Measurements from ENCODE around the gene TGFBR3.

Gene TGFBR3

GRCh38 chr1:91712393-91712792 is 173.6 kb downstream of the TGFBR3 start:
- H3K27me3 ChIP-seq (ENCODE audit: insufficient read depth, low read length, poor library complexity) = no peaks in the 10 kb centered on the region
- H3K9me3 ChIP-seq (ENCODE audit: insufficient read depth, low read length, severe bottlenecking) = no peaks in the 10 kb centered on the region
- H3K27ac ChIP-seq (ENCODE audit: low read length) = no peak overlapping the region
- H3K36me3 ChIP-seq (ENCODE audit: insufficient read depth, low read length) = no peaks in the 10 kb centered on the region
- DNase-seq (no peak), ATAC-seq (ENCODE audit: insufficient read depth, low read depth) (no peak)
- H3K9ac ChIP-seq (ENCODE audit: low read depth, low read length) = no peak overlapping the region
- TF ChIP-seq EZH2 (IDR thresholded peaks at IDR 0.05; ENCODE audit: borderline replicate concordance, low read depth, low read length, severe bottlenecking) (no peak), CTCF (IDR thresholded peaks at IDR 0.05; ENCODE audit: borderline replicate concordance, extremely low read depth, low read length, poor library complexity, severe bottlenecking) (no peak)
- no peaks in the 10 kb centered on the region for H3K79me2 ChIP-seq (ENCODE audit: insufficient read depth, low read length)
- H4K20me1 ChIP-seq (ENCODE audit: insufficient read depth, low read length) = no peaks in the 10 kb centered on the region
- no peak overlapping the region for H2AFZ ChIP-seq (ENCODE audit: low read depth, low read length)
- H3K4me1 ChIP-seq (ENCODE audit: insufficient read depth, low read length) = no peaks in the 10 kb centered on the region
- no peak overlapping the region for H3K4me3 ChIP-seq (ENCODE audit: low read depth in 1 of 2, low read length in 2 of 2)
- H3K4me2 ChIP-seq (ENCODE audit: insufficient read depth, low read length) = no peak overlapping the region

DNA sequence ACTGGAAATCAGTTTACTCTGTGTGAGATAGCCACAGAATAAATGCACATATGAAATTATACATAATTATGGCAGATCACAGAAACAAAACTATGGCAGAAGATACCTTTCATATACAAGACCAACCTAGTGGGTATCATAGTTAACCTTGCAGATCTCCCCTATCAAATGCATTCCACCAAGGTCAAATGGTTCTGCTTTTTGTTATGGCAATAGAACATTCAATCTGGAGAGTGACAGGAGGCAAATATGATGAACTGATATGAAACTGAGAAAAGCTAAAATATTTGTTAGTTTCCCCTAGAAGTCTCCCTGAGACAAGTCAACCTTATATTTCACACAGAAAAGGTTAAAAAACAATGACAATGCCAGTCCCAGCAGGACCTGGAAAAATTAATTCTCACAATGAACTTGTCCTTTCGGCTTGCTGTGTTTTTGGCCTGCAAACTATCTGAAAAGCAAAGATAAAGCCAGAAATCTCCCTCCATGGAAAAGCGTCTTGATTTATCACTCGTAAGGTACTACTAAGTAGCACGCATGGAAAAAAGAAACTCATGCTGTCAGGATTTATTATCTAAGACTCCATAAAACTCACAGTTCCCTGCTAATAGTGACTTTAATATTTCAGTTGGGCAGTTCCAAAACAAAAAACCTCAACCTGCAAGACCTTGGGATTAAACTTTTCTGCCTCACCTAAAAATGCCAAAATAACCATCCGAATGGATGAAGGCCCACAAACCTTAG is 174.3 kb downstream of the TGFBR3 start:
- no peaks in the 10 kb centered on the region for H3K27me3 ChIP-seq (ENCODE audit: insufficient read depth, low read length, poor library complexity)
- H3K79me2 ChIP-seq (ENCODE audit: insufficient read depth, low read length) = no peaks in the 10 kb centered on the region
- no peaks in the 10 kb centered on the region for H3K4me1 ChIP-seq (ENCODE audit: insufficient read depth, low read length)
- TF ChIP-seq CTCF (IDR thresholded peaks at IDR 0.05; ENCODE audit: borderline replicate concordance, extremely low read depth, low read length, poor library complexity, severe bottlenecking) = no peak
- no peak for TF ChIP-seq EZH2 (IDR thresholded peaks at IDR 0.05; ENCODE audit: borderline replicate concordance, low read depth, low read length, severe bottlenecking)
- no peaks in the 10 kb centered on the region for H3K9me3 ChIP-seq (ENCODE audit: insufficient read depth, low read length, severe bottlenecking)
- H3K4me2 ChIP-seq (ENCODE audit: insufficient read depth, low read length) = no peak overlapping the region
- ATAC-seq (ENCODE audit: insufficient read depth, low read depth) (no peak), DNase-seq (no peak)
- no peak overlapping the region for H3K4me3 ChIP-seq (ENCODE audit: low read depth in 1 of 2, low read length in 2 of 2)
- H4K20me1 ChIP-seq (ENCODE audit: insufficient read depth, low read length) = no peaks in the 10 kb centered on the region
- H3K27ac ChIP-seq (ENCODE audit: low read length) = no peak overlapping the region
- no peaks in the 10 kb centered on the region for H3K36me3 ChIP-seq (ENCODE audit: insufficient read depth, low read length)
- no peak overlapping the region for H2AFZ ChIP-seq (ENCODE audit: low read depth, low read length)
- no peak overlapping the region for H3K9ac ChIP-seq (ENCODE audit: low read depth, low read length)

- no peaks in the 10 kb centered on the region for H3K36me3 ChIP-seq (ENCODE audit: insufficient read depth, low read length)
- no peak overlapping the region for H2AFZ ChIP-seq (ENCODE audit: low read depth, low read length)
- DNase-seq = no peak
- TF ChIP-seq EZH2 (IDR thresholded peaks at IDR 0.05; ENCODE audit: borderline replicate concordance, low read depth, low read length, severe bottlenecking) (no peak), CTCF (IDR thresholded peaks at IDR 0.05; ENCODE audit: borderline replicate concordance, extremely low read depth, low read length, poor library complexity, severe bottlenecking) (no peak)
- no peak for ATAC-seq (ENCODE audit: insufficient read depth, low read depth)
- H3K27ac ChIP-seq (ENCODE audit: low read length) = no peak overlapping the region
- no peaks in the 10 kb centered on the region for H3K4me1 ChIP-seq (ENCODE audit: insufficient read depth, low read length)
- H3K27me3 ChIP-seq (ENCODE audit: insufficient read depth, low read length, poor library complexity) = no peaks in the 10 kb centered on the region
- H3K4me3 ChIP-seq (ENCODE audit: low read depth in 1 of 2, low read length in 2 of 2) = no peak overlapping the region
- no peaks in the 10 kb centered on the region for H3K79me2 ChIP-seq (ENCODE audit: insufficient read depth, low read length)
- no peak overlapping the region for H3K9ac ChIP-seq (ENCODE audit: low read depth, low read length)
- H3K4me2 ChIP-seq (ENCODE audit: insufficient read depth, low read length) = no peak overlapping the region
- H4K20me1 ChIP-seq (ENCODE audit: insufficient read depth, low read length) = no peaks in the 10 kb centered on the region
- no peaks in the 10 kb centered on the region for H3K9me3 ChIP-seq (ENCODE audit: insufficient read depth, low read length, severe bottlenecking)
Observed at GRCh38 chr1:91710261-91710660, 175.7 kb downstream of the TGFBR3 start.

All from DND-41 (cell line).